Stimulated activated CD4-positive, alpha-beta T cell treated with anti-CD3 and anti-CD28 coated beads, Interleukin-1b, Interleukin-23, amount 100 ng/mL, for 4 hours (primary cell): ENCODE data around the gene CCDC60.

ENCODE experiments used
- DNase-seq, 2 donors: peaks; one replicate each; pipeline ENCODE4 v3.0.0-alpha.2; 2020; ENCODE audit warnings: low read depth in 2 of 2

Gene CCDC60

DNA sequence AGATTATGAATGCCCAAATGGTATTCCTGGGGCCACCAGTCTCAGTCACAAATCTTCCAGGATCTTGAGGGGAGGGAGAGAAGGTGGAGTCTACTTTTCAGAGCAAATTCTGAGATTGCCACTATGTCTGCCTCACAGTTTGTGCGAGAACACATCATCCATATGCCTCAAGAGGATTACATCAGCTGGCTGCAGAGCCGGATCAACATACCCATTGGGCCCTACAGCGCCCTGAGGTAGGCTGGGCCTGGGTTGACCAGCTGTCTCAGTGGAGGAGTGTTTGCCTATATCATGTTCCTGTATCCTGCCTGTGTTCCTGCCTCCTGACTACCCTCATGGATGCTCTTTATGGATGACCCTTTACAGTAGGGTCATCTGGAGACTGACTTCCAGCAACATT is 205.9 kb downstream of the CCDC60 start:
- no peak for DNase-seq

DNA sequence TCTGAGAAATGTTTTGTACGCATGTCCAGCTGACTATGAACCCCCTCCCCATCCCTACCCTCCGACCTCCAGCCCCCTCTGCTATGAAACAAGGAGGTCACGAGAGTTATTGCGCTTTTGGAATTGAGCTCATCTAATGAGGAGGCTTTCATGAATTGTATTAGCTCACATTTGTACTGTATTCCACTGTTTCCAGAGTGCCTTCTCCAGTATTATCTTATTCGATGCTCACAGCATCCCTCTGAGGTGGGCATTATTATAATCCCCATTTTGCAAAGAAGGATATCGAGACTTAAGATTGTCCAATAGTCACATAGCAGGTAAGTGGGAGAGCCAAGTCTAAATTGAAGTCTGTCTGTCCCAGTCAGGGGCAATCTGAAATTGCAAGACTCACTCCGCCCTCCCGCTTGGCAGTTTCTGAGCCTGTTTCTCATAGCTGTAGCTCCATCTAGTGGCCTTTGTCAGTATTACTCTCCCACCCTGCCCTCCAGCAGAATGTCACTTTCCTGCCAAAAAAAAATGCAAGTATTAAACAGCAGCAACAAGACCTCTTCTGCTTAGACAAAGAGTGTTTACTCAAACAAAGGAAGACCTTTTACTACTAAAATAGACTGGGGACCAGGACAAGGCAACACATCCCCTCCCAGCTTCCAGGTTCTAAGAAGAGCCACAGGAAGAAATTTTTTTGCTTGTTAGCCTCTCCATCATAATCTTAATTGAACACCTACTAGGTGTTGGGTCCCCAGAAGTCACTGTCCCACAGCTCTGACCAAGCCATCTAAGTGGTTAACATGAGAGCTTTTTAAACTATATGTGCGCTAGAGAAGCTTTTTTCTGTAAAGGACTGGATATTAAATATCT is 210.5 kb downstream of the CCDC60 start:
- DNase-seq, result peak; percentile 14 to 40

DNA sequence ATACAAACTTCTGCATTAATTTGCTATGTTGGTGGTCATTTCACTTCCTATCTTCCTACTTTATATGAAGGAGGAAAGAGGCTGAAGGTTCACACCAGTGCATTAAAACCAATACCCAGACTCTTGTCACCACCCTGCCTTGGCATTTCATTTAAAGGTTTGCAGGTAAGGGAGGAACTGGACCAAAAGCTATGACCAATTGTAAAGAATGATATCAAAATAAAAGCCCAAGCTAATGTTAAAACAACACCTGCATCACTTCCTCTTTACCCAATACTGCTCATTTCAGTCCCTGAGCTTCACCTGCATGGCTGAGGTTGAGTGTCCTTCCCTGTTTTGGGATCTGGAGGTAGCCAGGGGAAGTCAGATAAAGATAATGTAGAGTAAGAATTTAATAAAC is 211.8 kb downstream of the CCDC60 start:
- DNase-seq, result no peak

DNA sequence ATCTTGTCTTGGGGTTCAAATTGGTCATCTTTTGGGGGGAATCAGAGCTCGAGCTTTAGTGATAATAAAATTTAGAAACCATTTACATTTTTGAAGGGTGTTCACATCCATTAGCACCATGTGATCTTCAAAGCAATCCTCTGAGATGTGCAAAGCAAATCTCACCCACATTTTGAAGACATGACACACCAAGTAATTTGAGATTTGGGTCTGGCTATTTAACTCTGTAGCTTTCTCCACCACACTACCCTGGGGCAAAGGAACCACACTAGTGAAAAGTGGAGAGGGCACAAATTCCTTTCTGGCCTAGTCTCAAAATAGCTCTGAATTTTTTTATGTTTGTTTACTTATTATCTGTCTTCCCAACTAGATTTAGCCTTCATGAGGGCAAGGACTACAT is 212.5 kb downstream of the CCDC60 start:
- DNase-seq, result no peak

DNA sequence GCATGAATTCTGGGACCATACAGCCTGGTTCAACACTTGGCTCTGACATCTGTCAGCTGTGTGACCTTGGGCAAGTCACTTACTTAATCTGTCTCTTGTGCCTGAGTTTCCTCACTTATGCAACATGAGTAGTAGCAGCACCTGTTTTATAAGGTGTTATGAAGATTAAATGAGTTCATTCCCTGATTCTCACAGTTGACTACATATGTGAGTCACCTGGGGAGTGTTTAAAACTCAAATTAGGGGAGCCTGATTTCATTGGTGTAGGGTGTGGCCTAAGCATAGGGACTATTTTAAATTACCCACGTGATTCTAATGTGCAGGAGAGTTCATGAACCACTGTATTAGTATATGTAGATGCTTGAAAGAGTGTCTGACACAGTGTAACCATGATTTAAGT is 222.3 kb downstream of the CCDC60 start:
- no peak for DNase-seq

- no peak for DNase-seq
These were observed 230.9 kb downstream of the CCDC60 start for GRCh38 chr12:119565404-119565803.

DNA sequence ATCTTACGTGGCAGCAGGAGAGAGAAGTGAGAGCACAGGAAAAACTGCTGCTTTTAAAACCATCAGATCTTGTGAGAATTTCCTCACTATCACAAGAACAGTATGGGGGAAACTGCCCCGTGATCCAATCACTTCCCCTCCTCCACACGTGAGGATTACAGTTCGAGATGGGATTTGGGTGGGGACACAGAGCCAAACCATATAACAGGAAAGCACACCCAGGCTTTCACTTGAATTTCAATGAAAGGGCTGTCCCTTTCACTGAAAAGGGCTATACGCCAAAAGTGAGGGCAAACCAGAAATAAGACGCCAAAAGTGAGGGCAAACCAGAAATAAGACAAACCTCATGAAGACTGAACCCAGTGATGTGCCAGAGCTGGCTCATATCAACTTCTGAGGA is 236.2 kb downstream of the CCDC60 start:
- no peak for DNase-seq

DNA sequence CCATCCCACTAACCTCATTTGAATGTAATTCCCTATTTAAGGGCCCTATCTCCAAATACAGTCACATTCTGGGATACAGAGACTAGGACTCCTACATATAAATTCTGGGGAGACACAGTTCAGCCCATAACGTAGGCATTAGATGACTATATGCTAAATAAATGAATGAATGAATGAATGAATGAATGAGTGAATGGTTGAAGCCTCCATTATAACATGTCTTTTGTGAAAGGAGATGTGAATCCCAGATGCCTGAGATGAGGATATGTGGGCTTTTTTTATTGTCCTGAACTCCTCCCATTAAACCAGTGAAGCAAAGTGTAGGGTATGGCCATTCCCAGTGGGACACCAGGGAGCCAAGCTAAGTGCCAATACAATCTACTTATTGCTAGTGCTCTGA is 238.6 kb downstream of the CCDC60 start:
- DNase-seq, result no peak

DNA sequence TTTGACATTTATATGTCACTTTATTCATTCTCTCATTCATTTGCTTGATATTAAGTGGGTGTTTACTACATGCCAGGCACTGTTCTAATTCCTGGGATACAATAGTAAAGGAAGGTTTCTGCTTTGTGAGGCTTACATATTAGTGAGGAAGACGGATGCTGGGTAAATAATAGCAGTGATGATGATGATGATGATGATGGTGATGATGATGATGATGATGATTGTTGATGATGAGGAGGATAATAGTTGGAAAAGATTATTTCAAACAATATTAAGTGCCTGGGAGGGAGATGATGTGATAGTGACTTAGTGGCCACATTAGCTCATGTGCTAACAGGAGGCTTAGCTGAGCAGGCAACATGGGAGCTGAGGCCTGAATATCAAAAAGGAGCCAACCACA is 239.7 kb downstream of the CCDC60 start:
- DNase-seq, result no peak

- no peak for DNase-seq
These were observed 241.7 kb downstream of the CCDC60 start for GRCh38 chr12:119576118-119576810.

- DNase-seq, result no peak
These were observed 242.4 kb downstream of the CCDC60 start for GRCh38 chr12:119576915-119577314.

DNA sequence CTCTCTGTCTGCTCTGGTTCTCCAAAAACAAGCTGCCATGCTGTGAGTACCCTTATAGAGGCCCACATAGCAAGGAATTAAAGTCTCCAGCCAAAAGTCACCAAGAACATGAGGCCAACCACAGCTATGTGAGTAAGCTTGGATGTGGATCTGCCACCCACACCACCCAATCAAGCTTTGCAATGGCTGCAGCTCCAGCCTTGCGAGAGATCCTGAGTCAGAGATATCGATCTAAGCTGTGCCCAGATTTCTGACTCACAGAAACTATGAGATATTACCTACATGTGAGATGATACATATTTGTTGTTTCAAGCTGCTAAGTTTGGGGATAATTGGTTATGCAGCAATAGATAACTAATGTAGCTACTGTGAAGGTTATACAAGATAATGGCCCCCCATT is 243.6 kb downstream of the CCDC60 start:
- no peak for DNase-seq

DNA sequence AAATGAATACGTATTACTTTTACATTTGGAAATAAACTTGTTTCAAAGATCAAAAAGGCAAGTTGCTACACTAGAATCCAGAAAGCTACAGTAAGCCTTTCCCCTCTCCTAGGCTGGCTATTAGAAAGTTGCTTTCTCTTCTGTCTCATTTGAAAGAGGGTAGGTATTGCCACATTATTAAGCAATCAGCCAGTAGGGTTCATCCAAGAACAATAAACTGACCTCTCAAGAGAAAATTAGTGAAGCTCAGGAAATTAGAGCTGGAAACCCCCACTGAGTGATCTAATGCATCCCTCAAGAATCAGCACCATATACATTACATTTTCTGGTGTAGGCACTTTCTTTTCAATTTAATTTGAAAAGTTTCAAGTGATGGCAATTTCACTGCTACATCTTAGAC is 254.6 kb downstream of the CCDC60 start:
- DNase-seq, result no peak

GRCh38 chr12:119589634-119590033 is 255.1 kb downstream of the CCDC60 start:
- no peak for DNase-seq
